ENCODE measurements around the gene KCNN4. TPM values are rescaled to one million over a fixed set of nuclear protein-coding genes. Genes with fewer than 3 reads are reported as not detected.
A peak's percentile ranks its signal among the peaks of the same experiment; 100 is the strongest.

KCNN4 gene
- total RNA-seq, 1 experiment from 2014 or later = 1.7 TPM

- in situ Hi-C loops (cut with HindIII; ENCODE audit: low pct_unique_long_range_greater_than_20kb, low sequenced_read_pairs) = no loop called here
- DNase-seq (ENCODE audit: low read depth, low spot score) = no peak
Observed at GRCh38 chr19:43762814-43763213, 18.0 kb downstream of the KCNN4 start.

GRCh38 chr19:43760941-43761340, 19.8 kb downstream of the KCNN4 start:
- in situ Hi-C loops (cut with HindIII; ENCODE audit: low pct_unique_long_range_greater_than_20kb, low sequenced_read_pairs) = no loop called here
- no peak for DNase-seq (ENCODE audit: low read depth, low spot score)

- peak; percentile 88 for DNase-seq (ENCODE audit: low read depth, low spot score)
- in situ Hi-C loops (cut with HindIII; ENCODE audit: low pct_unique_long_range_greater_than_20kb, low sequenced_read_pairs) = no loop called here
Observed at GRCh38 chr19:43759515-43759914, 21.3 kb downstream of the KCNN4 start.

GRCh38 chr19:43755256-43755801, 25.4 kb downstream of the KCNN4 start:
- DNase-seq (ENCODE audit: low read depth, low spot score) = peak; percentile 81
- in situ Hi-C loops (cut with HindIII; ENCODE audit: low pct_unique_long_range_greater_than_20kb, low sequenced_read_pairs) = no loop called here

GRCh38 chr19:43754503-43755255, 26.1 kb downstream of the KCNN4 start, which contains the start of gene SMG9:
TSS of gene SMG9 (minus strand) at chr19:43754962. CDS start at chr19:43750741, 4,221 bp downstream.
- peak; percentile 95 for DNase-seq (ENCODE audit: low read depth, low spot score)
- in situ Hi-C loops (cut with HindIII; ENCODE audit: low pct_unique_long_range_greater_than_20kb, low sequenced_read_pairs) = no loop called here

- in situ Hi-C loops (cut with HindIII; ENCODE audit: low pct_unique_long_range_greater_than_20kb, low sequenced_read_pairs) = no loop called here
- DNase-seq (ENCODE audit: low read depth, low spot score) = no peak
Observed at GRCh38 chr19:43754253-43754502, 26.6 kb downstream of the KCNN4 start.

GRCh38 chr19:43752287-43752875, 28.4 kb downstream of the KCNN4 start:
- no peak for DNase-seq (ENCODE audit: low read depth, low spot score)

GRCh38 chr19:43751466-43752220, 29.1 kb downstream of the KCNN4 start:
- in situ Hi-C loops (cut with HindIII; ENCODE audit: low pct_unique_long_range_greater_than_20kb, low sequenced_read_pairs) = no loop called here
- DNase-seq (ENCODE audit: low read depth, low spot score) = no peak

More at GRCh38 chr19:43752287-43752875, 28.4 kb downstream of the KCNN4 start:
- in situ Hi-C loops (cut with HindIII; ENCODE audit: low pct_unique_long_range_greater_than_20kb, low sequenced_read_pairs) = no loop called here

- in situ Hi-C loops (cut with HindIII; ENCODE audit: low pct_unique_long_range_greater_than_20kb, low sequenced_read_pairs) = no loop called here
- DNase-seq (ENCODE audit: low read depth, low spot score) = no peak
Observed at GRCh38 chr19:43749898-43750297, 30.9 kb downstream of the KCNN4 start.

GRCh38 chr19:43749152-43749551, 31.6 kb downstream of the KCNN4 start:
- in situ Hi-C loops (cut with HindIII; ENCODE audit: low pct_unique_long_range_greater_than_20kb, low sequenced_read_pairs) = no loop called here
- DNase-seq (ENCODE audit: low read depth, low spot score) = no peak

- in situ Hi-C loops (cut with HindIII; ENCODE audit: low pct_unique_long_range_greater_than_20kb, low sequenced_read_pairs) = no loop called here
- no peak for DNase-seq (ENCODE audit: low read depth, low spot score)
Observed at GRCh38 chr19:43748685-43749084, 32.1 kb downstream of the KCNN4 start.

GRCh38 chr19:43748205-43748594, 32.6 kb downstream of the KCNN4 start:
- DNase-seq (ENCODE audit: low read depth, low spot score) = no peak
- in situ Hi-C loops (cut with HindIII; ENCODE audit: low pct_unique_long_range_greater_than_20kb, low sequenced_read_pairs) = no loop called here

- DNase-seq (ENCODE audit: low read depth, low spot score) = no peak
- in situ Hi-C loops (cut with HindIII; ENCODE audit: low pct_unique_long_range_greater_than_20kb, low sequenced_read_pairs) = no loop called here
Observed at GRCh38 chr19:43747557-43748204, 33.1 kb downstream of the KCNN4 start.

GRCh38 chr19:43743059-43743458, 37.7 kb downstream of the KCNN4 start:
- in situ Hi-C loops (cut with HindIII; ENCODE audit: low pct_unique_long_range_greater_than_20kb, low sequenced_read_pairs) = no loop called here
- DNase-seq (ENCODE audit: low read depth, low spot score) = no peak

- in situ Hi-C loops (cut with HindIII; ENCODE audit: low pct_unique_long_range_greater_than_20kb, low sequenced_read_pairs) = no loop called here
- DNase-seq (ENCODE audit: low read depth, low spot score) = no peak
Observed at GRCh38 chr19:43741075-43741825, 39.5 kb downstream of the KCNN4 start.

- in situ Hi-C loops (cut with HindIII; ENCODE audit: low pct_unique_long_range_greater_than_20kb, low sequenced_read_pairs) = no loop called here
- DNase-seq (ENCODE audit: low read depth, low spot score) = no peak
Observed at GRCh38 chr19:43739439-43740235, 41.1 kb downstream of the KCNN4 start.

GRCh38 chr19:43738780-43739211, 42.0 kb downstream of the KCNN4 start:
- DNase-seq (ENCODE audit: low read depth, low spot score) = peak; percentile 52
- in situ Hi-C loops (cut with HindIII; ENCODE audit: low pct_unique_long_range_greater_than_20kb, low sequenced_read_pairs) = no loop called here

Measured in SK-MEL-5 (cell line).